Calu3 (cell line): ENCODE measurements around the gene OTOG. TPM values are rescaled to one million over a fixed set of nuclear protein-coding genes. Genes with fewer than 3 reads are reported as not detected.

ENCODE experiments used
- BruUV-seq: library from RNA; stranded (reverse); fragments of 400-500 nt; replicated peaks from 2 replicates; lab custom pipeline; 2021; lab: Mats Ljungman, UMichigan
- CTCF ChIA-PET: fragments of 300-600 bp; sonication (Branson Sonifier 250); formaldehyde crosslinking; loops from one replicate; lab custom pipeline; 2022; ENCODE audit warnings: antibody characterized with exemption; lab: Charles Lee
- DNase-seq: peaks from one replicate; pipeline ENCODE4 v3.0.0; 2022
- H3K27ac Mint-ChIP-seq: one replicate; pipeline ENCODE4 v1.8.0; 2022; ENCODE audit warnings: mixed read lengths; ENCODE audit not compliant: unreplicated experiment
- H3K27me3 Mint-ChIP-seq: one replicate; pipeline ENCODE4 v1.8.0; 2022; ENCODE audit warnings: mixed read lengths; ENCODE audit not compliant: unreplicated experiment
- H3K36me3 Mint-ChIP-seq: one replicate; pipeline ENCODE4 v1.8.0; 2022; ENCODE audit warnings: mild to moderate bottlenecking, moderate library complexity, mixed read lengths; ENCODE audit not compliant: insufficient read depth, unreplicated experiment
- H3K4me1 Mint-ChIP-seq: one replicate; pipeline ENCODE4 v1.8.0; 2022; ENCODE audit warnings: mild to moderate bottlenecking, low read depth, mixed read lengths; ENCODE audit not compliant: unreplicated experiment
- H3K4me3 Mint-ChIP-seq: one replicate; pipeline ENCODE4 v1.8.0; 2022; ENCODE audit warnings: mild to moderate bottlenecking, low read depth, moderate library complexity, mixed read lengths; ENCODE audit not compliant: unreplicated experiment
- H3K9me3 Mint-ChIP-seq: one replicate; pipeline ENCODE4 v1.8.0; 2022; ENCODE audit warnings: low read depth, mixed read lengths; ENCODE audit not compliant: unreplicated experiment
- CTCF ChIP-seq: fragments of 200-600 bp; IDR thresholded peaks from one replicate; pipeline ENCODE4 v1.8.0; 2022; ENCODE audit warnings: antibody characterized with exemption; ENCODE audit not compliant: unreplicated experiment
- intact Hi-C: fragments of 100-400 bp; cut with micrococcal nuclease; formaldehyde crosslinking; loops from one replicate; pipeline ENCODE4 v1.10.0; 2022; ENCODE audit not compliant: unreplicated experiment
- total RNA-seq: library from RNA; stranded (reverse); gene quantifications from 2 replicates; pipeline ENCODE4 v1.2.3, GENCODE V29; 2022

Gene OTOG
- total RNA-seq, 1 experiment from 2014 or later, result not detected

- Mint-ChIP-seq H3K4me3 (no peak overlapping the region), H3K36me3 (no peaks in the 10 kb centered on the region), H3K27me3 (peaks cover 34% of the 10 kb centered on the region), H3K9me3 (no peaks in the 10 kb centered on the region), H3K4me1 (peaks cover under 1% of the 10 kb centered on the region), H3K27ac (no peak overlapping the region)
- TF ChIP-seq CTCF, result no peak
- intact Hi-C loops, result no loop called here
- no peak for DNase-seq
- BruUV-seq, result no TSS peak
- CTCF ChIA-PET, result no interaction called here
These were observed 96.7 kb downstream of the OTOG start for GRCh38 chr11:17643506-17644405.

GRCh38 chr11:17645190-17645970, 98.3 kb downstream of the OTOG start:
- peaks cover 18% of the 10 kb centered on the region for H3K27me3 Mint-ChIP-seq
- no peaks in the 10 kb centered on the region for H3K9me3 Mint-ChIP-seq
- peaks cover 16% of the 10 kb centered on the region for H3K4me1 Mint-ChIP-seq
- CTCF ChIA-PET, result no interaction called here
- no TSS peak for BruUV-seq
- no peaks in the 10 kb centered on the region for H3K36me3 Mint-ChIP-seq
- no peak for DNase-seq
- no peak for TF ChIP-seq CTCF
- no peak overlapping the region for H3K4me3 Mint-ChIP-seq
- intact Hi-C loops, result no loop called here
- H3K27ac Mint-ChIP-seq, result no peak overlapping the region

- Mint-ChIP-seq H3K36me3 (no peaks in the 10 kb centered on the region), H3K27ac (no peak overlapping the region), H3K4me1 (peaks cover 25% of the 10 kb centered on the region), H3K9me3 (no peaks in the 10 kb centered on the region), H3K27me3 (peaks cover 17% of the 10 kb centered on the region), H3K4me3 (no peak overlapping the region)
- TF ChIP-seq CTCF, result no peak
- intact Hi-C loops, result no loop called here
- CTCF ChIA-PET, result no interaction called here
- DNase-seq, result no peak
- BruUV-seq, result no TSS peak
These were observed 99.5 kb downstream of the OTOG start for GRCh38 chr11:17646451-17647145.

- H3K4me3 Mint-ChIP-seq, result no peak overlapping the region
- intact Hi-C loops, result no loop called here
- no peaks in the 10 kb centered on the region for H3K36me3 Mint-ChIP-seq
- no peak overlapping the region for H3K27ac Mint-ChIP-seq
- H3K27me3 Mint-ChIP-seq, result no peaks in the 10 kb centered on the region
- no peak for DNase-seq
- peaks cover 25% of the 10 kb centered on the region for H3K4me1 Mint-ChIP-seq
- no TSS peak for BruUV-seq
- no peak for TF ChIP-seq CTCF
- no peaks in the 10 kb centered on the region for H3K9me3 Mint-ChIP-seq
- CTCF ChIA-PET, result no interaction called here
These were observed 101.5 kb downstream of the OTOG start for GRCh38 chr11:17648528-17648927.
